ENCODE results near the gene PRIMA1. TPM values are rescaled to one million over a fixed set of nuclear protein-coding genes. Genes with fewer than 3 reads are reported as not detected.

PRIMA1 gene
- total and polyA plus RNA-seq, 10 of the 15 experiments (the other 5 are each of a cell fraction or from before 2014, with no cell fraction given): not detected

DNA sequence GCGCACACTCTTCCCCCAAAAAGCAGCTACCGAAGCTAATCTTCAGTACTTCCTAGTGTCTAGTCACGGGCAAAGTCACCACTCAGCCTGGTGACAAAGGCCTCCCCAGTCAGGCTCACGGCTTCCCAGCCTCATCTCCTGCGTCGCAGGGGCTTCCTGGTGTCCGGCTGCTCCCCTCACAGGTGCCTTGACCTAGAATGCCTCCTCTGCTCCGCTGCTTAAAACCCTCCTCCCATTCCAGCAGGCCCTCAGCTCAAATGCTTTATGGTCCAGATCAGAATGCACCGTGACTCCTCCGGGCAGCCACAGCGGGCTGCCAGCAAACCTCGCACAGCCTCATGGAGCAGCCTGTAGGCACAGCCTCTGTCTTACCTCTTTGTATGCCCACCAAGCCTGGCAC is 53.1 kb downstream of the PRIMA1 start (continued):
- TF ChIP-seq ESRRA (IDR thresholded peaks at IDR 0.05; ENCODE audit: low read length) (no peak), KDM1A (IDR thresholded peaks at IDR 0.05; ENCODE audit: borderline replicate concordance) (no peak)

GRCh38 chr14:93734086-93734822 is 54.0 kb downstream of the PRIMA1 start:
- H3K9ac ChIP-seq (ENCODE audit: control insufficient read depth, insufficient read depth, low read length): no peak overlapping the region
- no peak overlapping the region for H3K4me3 ChIP-seq
- DNase-seq (ENCODE audit: low read depth, low spot score) (no peak), FAIRE-seq (no peak), ATAC-seq (no peak)
- BruUV-seq (replicated peaks): no TSS peak
- RAD21 ChIA-PET (ENCODE audit: unreplicated experiment): no interaction called here
- no peaks in the 10 kb centered on the region for H3K27me3 ChIP-seq (replicated peaks in 1 of 2; ENCODE audit: control insufficient read depth in 2 of 2, insufficient read depth in 2 of 2, low read length in 1 of 2)
- no peaks in the 10 kb centered on the region for H3K9me3 ChIP-seq (replicated peaks; ENCODE audit: control insufficient read depth, insufficient read depth, low read length)
- 53% methylated on average over 25 of the region's 25 CpGs for WGBS (ENCODE audit: insufficient coverage, insufficient replicate concordance, low lambda C conversion rate, missing lambda C conversion rate)
- H4K20me1 ChIP-seq (ENCODE audit: control insufficient read depth, insufficient read depth): no peaks in the 10 kb centered on the region
- CTCF ChIA-PET: interaction anchor here (1.1 kb wide), 1 partner anchor 146 kb away, joined by 6 read pairs; no protein-coding TSS in a partner anchor
- no peaks in the 10 kb centered on the region for H3K4me1 ChIP-seq (ENCODE audit: control insufficient read depth, insufficient read depth, low read length)
- no peaks in the 10 kb centered on the region for H3K36me3 ChIP-seq (ENCODE audit: control insufficient read depth in 2 of 2, insufficient read depth in 2 of 2, low read length in 1 of 2)
- H3K27ac ChIP-seq (ENCODE audit: control insufficient read depth, insufficient read depth): no peak overlapping the region
- SMC1A ChIA-PET (ENCODE audit: uncharacterized antibody, unreplicated experiment): no interaction called here
- intact Hi-C loops (cut with micrococcal nuclease; ENCODE audit: unreplicated experiment) (loop anchor here (5.0 kb wide), 1 partner anchor 158 kb away; no protein-coding TSS in a partner anchor), in situ Hi-C loops (cut with MboI) (no loop called here)
- no peak overlapping the region for H3K4me2 ChIP-seq (ENCODE audit: control insufficient read depth, insufficient read depth)
- H3K79me2 ChIP-seq (ENCODE audit: control insufficient read depth, insufficient read depth, low read length): no peaks in the 10 kb centered on the region
- POLR2A ChIA-PET: no interaction called here
- TF ChIP-seq HDAC6 (IDR thresholded peaks at IDR 0.05; ENCODE audit: unreplicated experiment) (no peak), MTA2 (IDR thresholded peaks at IDR 0.05; ENCODE audit: low read depth) (no peak), EED (IDR thresholded peaks at IDR 0.05; ENCODE audit: low read depth) (no peak), TCF7 (IDR thresholded peaks at IDR 0.05; ENCODE audit: borderline replicate concordance) (no peak), CEBPZ (IDR thresholded peaks at IDR 0.05; ENCODE audit: low read depth, low read length) (no peak), ETV6 (conservative IDR thresholded peaks at IDR 0.05 in 1 of 2, IDR thresholded peaks at IDR 0.05 in 1 of 2; ENCODE audit: borderline replicate concordance in 1 of 2, low read depth in 1 of 2) (no peak), SMC3 (IDR thresholded peaks at IDR 0.05; ENCODE audit: borderline replicate concordance, low read length) (no peak), BRCA1 (IDR thresholded peaks at IDR 0.05; ENCODE audit: low read depth, low read length) (no peak)
- TF ChIP-seq, protein P1, sequence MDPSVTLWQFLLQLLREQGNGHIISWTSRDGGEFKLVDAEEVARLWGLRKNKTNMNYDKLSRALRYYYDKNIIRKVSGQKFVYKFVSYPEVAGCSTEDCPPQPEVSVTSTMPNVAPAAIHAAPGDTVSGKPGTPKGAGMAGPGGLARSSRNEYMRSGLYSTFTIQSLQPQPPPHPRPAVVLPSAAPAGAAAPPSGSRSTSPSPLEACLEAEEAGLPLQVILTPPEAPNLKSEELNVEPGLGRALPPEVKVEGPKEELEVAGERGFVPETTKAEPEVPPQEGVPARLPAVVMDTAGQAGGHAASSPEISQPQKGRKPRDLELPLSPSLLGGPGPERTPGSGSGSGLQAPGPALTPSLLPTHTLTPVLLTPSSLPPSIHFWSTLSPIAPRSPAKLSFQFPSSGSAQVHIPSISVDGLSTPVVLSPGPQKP (IDR thresholded peaks at IDR 0.05; ENCODE audit: low read depth, low read length): no peak
- H2AFZ ChIP-seq (ENCODE audit: control insufficient read depth, low read depth, low read length): no peak overlapping the region

Measured in GM12878 (cell line).